ENCODE results near the gene PRPS1. TPM values are rescaled to one million over a fixed set of nuclear protein-coding genes. Genes with fewer than 3 reads are reported as not detected.

Gene PRPS1
- total RNA-seq, 1 donor from 2014 or later = 264 TPM

GRCh38 chrX:107677909-107678308 is 49.6 kb downstream of the PRPS1 start:
- no peak for DNase-seq (ENCODE audit: low spot score)

DNA sequence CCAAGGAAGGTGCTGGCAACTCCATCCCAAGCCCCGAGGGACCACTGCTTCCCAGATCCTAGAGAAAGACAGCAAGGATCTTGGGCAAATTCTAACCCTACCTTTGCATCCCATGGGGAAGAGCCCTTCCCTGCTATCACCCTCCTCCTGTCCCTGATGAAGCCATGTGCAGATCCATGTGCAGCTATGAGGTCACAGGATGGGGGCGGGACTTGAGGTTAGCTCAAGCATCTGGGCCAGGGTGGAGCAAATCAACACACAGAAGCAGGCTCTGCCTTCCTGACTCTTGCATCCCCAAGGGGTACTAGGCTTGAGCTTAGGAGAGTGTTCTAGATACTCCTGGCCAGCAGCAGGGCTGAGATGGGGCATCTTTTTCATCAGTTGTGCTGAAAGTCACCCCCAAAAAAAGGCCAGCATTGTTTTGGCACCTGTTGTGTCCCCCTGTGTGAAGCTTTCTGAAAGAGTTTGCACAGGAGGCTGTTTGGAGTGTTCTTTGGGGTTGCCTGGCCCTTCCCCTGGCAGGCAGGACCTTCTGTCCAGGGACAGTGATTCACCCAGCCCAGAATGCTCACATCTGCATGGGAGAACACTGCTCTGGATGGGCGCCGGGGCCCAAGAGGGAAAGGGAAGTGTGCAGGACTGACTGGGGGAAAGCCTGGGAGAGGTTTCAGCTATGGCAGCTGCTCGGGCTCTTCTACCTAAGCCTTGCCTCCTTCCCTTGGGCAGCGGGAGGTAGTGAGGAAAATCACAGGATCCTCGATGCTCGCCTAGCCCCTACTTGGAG is 50.8 kb downstream of the PRPS1 start:
- DNase-seq (ENCODE audit: low spot score) = no peak
- Histone ChIP-seq H4K20me1 (ENCODE audit: low read depth) (no peaks in the 10 kb centered on the region), H3K27me3 (no peaks in the 10 kb centered on the region), H3K4me2 (no peak overlapping the region), H3K36me3 (no peaks in the 10 kb centered on the region), H3K27ac (no peak overlapping the region), H3F3A (ENCODE audit: low read depth) (peaks cover 7% of the 10 kb centered on the region), H3K9me3 (ENCODE audit: low read depth) (no peaks in the 10 kb centered on the region), H3K9ac (no peak overlapping the region), H2AFZ (replicated peaks) (no peak overlapping the region), H3K4me1 (no peaks in the 10 kb centered on the region), H3K79me2 (ENCODE audit: low read depth) (no peaks in the 10 kb centered on the region), H3K4me3 (no peak overlapping the region)
- TF ChIP-seq EZH2 (IDR thresholded peaks at IDR 0.05) = no peak
- no peak for TF ChIP-seq EZH2phosphoT487 (IDR thresholded peaks at IDR 0.05)
- TF ChIP-seq, protein P1, sequence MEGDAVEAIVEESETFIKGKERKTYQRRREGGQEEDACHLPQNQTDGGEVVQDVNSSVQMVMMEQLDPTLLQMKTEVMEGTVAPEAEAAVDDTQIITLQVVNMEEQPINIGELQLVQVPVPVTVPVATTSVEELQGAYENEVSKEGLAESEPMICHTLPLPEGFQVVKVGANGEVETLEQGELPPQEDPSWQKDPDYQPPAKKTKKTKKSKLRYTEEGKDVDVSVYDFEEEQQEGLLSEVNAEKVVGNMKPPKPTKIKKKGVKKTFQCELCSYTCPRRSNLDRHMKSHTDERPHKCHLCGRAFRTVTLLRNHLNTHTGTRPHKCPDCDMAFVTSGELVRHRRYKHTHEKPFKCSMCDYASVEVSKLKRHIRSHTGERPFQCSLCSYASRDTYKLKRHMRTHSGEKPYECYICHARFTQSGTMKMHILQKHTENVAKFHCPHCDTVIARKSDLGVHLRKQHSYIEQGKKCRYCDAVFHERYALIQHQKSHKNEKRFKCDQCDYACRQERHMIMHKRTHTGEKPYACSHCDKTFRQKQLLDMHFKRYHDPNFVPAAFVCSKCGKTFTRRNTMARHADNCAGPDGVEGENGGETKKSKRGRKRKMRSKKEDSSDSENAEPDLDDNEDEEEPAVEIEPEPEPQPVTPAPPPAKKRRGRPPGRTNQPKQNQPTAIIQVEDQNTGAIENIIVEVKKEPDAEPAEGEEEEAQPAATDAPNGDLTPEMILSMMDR (IDR thresholded peaks at IDR 0.05) = no peak
- H3K4me3 Mint-ChIP-seq = no peak overlapping the region
- no peaks in the 10 kb centered on the region for H3K36me3 Mint-ChIP-seq
- H3K9me3 Mint-ChIP-seq = peaks cover 2% of the 10 kb centered on the region
- peaks cover 53% of the 10 kb centered on the region for H3K4me1 Mint-ChIP-seq
- H3K27ac Mint-ChIP-seq = no peak overlapping the region
- peaks cover 26% of the 10 kb centered on the region for H3K27me3 Mint-ChIP-seq (ENCODE audit: insufficient read depth, low read depth)

More at GRCh38 chrX:107677909-107678308, 49.6 kb downstream of the PRPS1 start:
- no peak overlapping the region for H2AFZ ChIP-seq (replicated peaks)
- H3F3A ChIP-seq (ENCODE audit: low read depth) = peaks cover 14% of the 10 kb centered on the region
- Mint-ChIP-seq H3K27me3 (ENCODE audit: insufficient read depth, low read depth) (peaks cover 22% of the 10 kb centered on the region), H3K4me1 (peaks cover 52% of the 10 kb centered on the region), H3K36me3 (no peaks in the 10 kb centered on the region), H3K27ac (no peak overlapping the region), H3K9me3 (peaks cover 2% of the 10 kb centered on the region), H3K4me3 (no peak overlapping the region)
- H3K27ac ChIP-seq = no peak overlapping the region
- no peaks in the 10 kb centered on the region for H3K27me3 ChIP-seq
- TF ChIP-seq EZH2 (IDR thresholded peaks at IDR 0.05) = no peak
- no peak for TF ChIP-seq EZH2phosphoT487 (IDR thresholded peaks at IDR 0.05)
- TF ChIP-seq, protein P1 (IDR thresholded peaks at IDR 0.05) = no peak
- no peaks in the 10 kb centered on the region for H3K4me1 ChIP-seq
- no peaks in the 10 kb centered on the region for H3K36me3 ChIP-seq
- H4K20me1 ChIP-seq (ENCODE audit: low read depth) = no peaks in the 10 kb centered on the region
- H3K4me3 ChIP-seq = no peak overlapping the region
- no peak overlapping the region for H3K9ac ChIP-seq
- H3K9me3 ChIP-seq (ENCODE audit: low read depth) = no peaks in the 10 kb centered on the region
- H3K4me2 ChIP-seq = no peak overlapping the region
- H3K79me2 ChIP-seq (ENCODE audit: low read depth) = no peaks in the 10 kb centered on the region

DNA sequence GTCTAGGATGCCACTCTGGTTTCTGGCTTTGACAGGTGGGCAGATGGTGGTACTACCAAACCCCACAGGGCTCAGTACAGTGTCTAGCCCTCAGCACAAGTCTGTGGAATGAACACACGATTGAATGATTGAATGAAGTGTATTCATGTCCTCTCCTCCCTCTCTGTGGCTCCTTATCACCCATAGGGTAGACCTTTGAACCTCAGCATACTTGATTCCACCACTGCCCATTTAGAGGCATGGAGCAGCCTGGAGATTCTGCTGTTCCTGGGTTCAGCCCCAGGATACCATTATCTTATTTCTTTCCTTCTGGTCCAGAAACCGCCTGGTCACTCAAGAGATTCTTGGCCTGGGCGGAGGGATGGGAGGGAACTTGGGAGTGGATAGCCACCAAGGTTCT is 53.9 kb downstream of the PRPS1 start:
- peak overlapping the region; percentile 19 for H3K27ac Mint-ChIP-seq
- no peak overlapping the region for H2AFZ ChIP-seq (replicated peaks)
- H4K20me1 ChIP-seq (ENCODE audit: low read depth) = no peaks in the 10 kb centered on the region
- no peak for TF ChIP-seq EZH2 (IDR thresholded peaks at IDR 0.05)
- H3K4me1 ChIP-seq = peaks cover 3% of the 10 kb centered on the region
- H3F3A ChIP-seq (ENCODE audit: low read depth) = peaks cover 6% of the 10 kb centered on the region
- H3K4me3 Mint-ChIP-seq = no peak overlapping the region
- no peak for DNase-seq (ENCODE audit: low spot score)
- H3K9ac ChIP-seq = no peak overlapping the region
- no peaks in the 10 kb centered on the region for H3K79me2 ChIP-seq (ENCODE audit: low read depth)
- no peaks in the 10 kb centered on the region for H3K36me3 Mint-ChIP-seq
- no peak overlapping the region for H3K4me3 ChIP-seq
- H3K4me2 ChIP-seq = no peak overlapping the region
- H3K36me3 ChIP-seq = no peaks in the 10 kb centered on the region
- no peaks in the 10 kb centered on the region for H3K27me3 ChIP-seq
- peaks cover 2% of the 10 kb centered on the region for H3K9me3 Mint-ChIP-seq
- H3K4me1 Mint-ChIP-seq = peaks cover 39% of the 10 kb centered on the region
- peaks cover 17% of the 10 kb centered on the region for H3K27me3 Mint-ChIP-seq (ENCODE audit: insufficient read depth, low read depth)
- no peak overlapping the region for H3K27ac ChIP-seq
- H3K9me3 ChIP-seq (ENCODE audit: low read depth) = no peaks in the 10 kb centered on the region
